CD4-positive, alpha-beta T cell (primary cell): ENCODE measurements around the gene ADAMTS12. TPM values are rescaled to one million over a fixed set of nuclear protein-coding genes. Genes with fewer than 3 reads are reported as not detected.

Experiments
- ATAC-seq: fragments of 200-7000 bp; cut with Tn5 transposase; one replicate; pipeline ENCODE4 v1.10.0; 2022; ENCODE audit warnings: mild to moderate bottlenecking; ENCODE audit not compliant: poor library complexity
- CTCF ChIA-PET: fragments of 350-600 bp; sonication (Branson Sonifier 250); formaldehyde crosslinking; loops from one replicate; lab custom pipeline; 2021; ENCODE audit warnings: antibody characterized with exemption, inconsistent platforms; lab: Charles Lee
- POLR2A ChIA-PET: fragments of 350-600 bp; sonication (Branson Sonifier 250); formaldehyde crosslinking; loops from one replicate; lab custom pipeline; 2021; ENCODE audit warnings: antibody characterized with exemption, inconsistent platforms; lab: Charles Lee
- DNase-seq, 14 experiments: peaks; one replicate each; pipeline ENCODE4 v3.0.0-alpha.2; 2013 to 2020; ENCODE audit warnings: mixed read lengths in 2 of 14
- H3K27ac ChIP-seq, 2 donors: one replicate each; pipeline versions ENCODE4 v1.5.1 to v1.7.0; 2013; ENCODE audit warnings: low read length in 2 of 2, low read depth in 1 of 2, mild to moderate bottlenecking in 1 of 2
- H3K27me3 ChIP-seq, 2 experiments: 1 replicate in 1 of 2; 2 replicates in 1 of 2; pipeline versions ENCODE4 v1.6.1 to v1.7.0; 2013; ENCODE audit warnings: low read length in 2 of 2, control low read depth in 1 of 2, mild to moderate bottlenecking in 1 of 2, moderate library complexity in 1 of 2; ENCODE audit not compliant: insufficient read depth in 2 of 2, control insufficient read depth in 1 of 2
- H3K36me3 ChIP-seq: one replicate; pipeline ENCODE4 v1.6.1; 2013; ENCODE audit warnings: low read length, control low read depth; ENCODE audit not compliant: insufficient read depth
- H3K4me1 ChIP-seq: one replicate; pipeline ENCODE4 v1.6.1; 2013; ENCODE audit warnings: low read length, control low read depth; ENCODE audit not compliant: insufficient read depth
- H3K4me3 ChIP-seq: one replicate; pipeline ENCODE4 v1.5.1; 2013; ENCODE audit warnings: mild to moderate bottlenecking, low read length, moderate library complexity
- H3K9me3 ChIP-seq, 2 experiments: 1 replicate in 1 of 2; 2 replicates in 1 of 2; pipeline versions ENCODE4 v1.6.1 to v1.7.0; 2013; ENCODE audit warnings: low read length in 2 of 2, mild to moderate bottlenecking in 2 of 2, control low read depth in 1 of 2, moderate library complexity in 1 of 2; ENCODE audit not compliant: control insufficient read depth in 1 of 2, insufficient read depth in 1 of 2
- H3K27ac Mint-ChIP-seq: one replicate; pipeline ENCODE4 v1.8.0; 2020; ENCODE audit warnings: mixed read lengths
- H3K27me3 Mint-ChIP-seq: one replicate; pipeline ENCODE4 v1.8.0; 2021; ENCODE audit warnings: mixed read lengths
- H3K36me3 Mint-ChIP-seq: one replicate; pipeline ENCODE4 v1.8.0; 2021; ENCODE audit warnings: low read depth, mixed read lengths
- H3K4me1 Mint-ChIP-seq: one replicate; pipeline ENCODE4 v1.8.0; 2021; ENCODE audit warnings: low read depth, mixed read lengths
- H3K4me3 Mint-ChIP-seq: one replicate; pipeline ENCODE4 v1.8.0; 2020; ENCODE audit warnings: mild to moderate bottlenecking, mixed read lengths
- H3K9me3 Mint-ChIP-seq: one replicate; pipeline ENCODE4 v1.8.0; 2020; ENCODE audit warnings: mixed read lengths
- CTCF ChIP-seq: fragments of 200-600 bp; IDR thresholded peaks from one replicate; pipeline ENCODE4 v1.8.0; 2022; ENCODE audit warnings: antibody characterized with exemption, mild to moderate bottlenecking
- intact Hi-C, 2 experiments: fragments of 100-400 bp; cut with DNase I in 1 of 2; cut with micrococcal nuclease in 1 of 2; formaldehyde crosslinking; loops; one replicate each; pipeline versions ENCODE4 v1.15.1 to v1.9.0; 2023 to 2025; cut with DNase I, micrococcal nuclease
- total RNA-seq, 174 experiments: library from RNA in 2 of 174; stranded (reverse) in 2 of 174; gene quantifications; one replicate each; pipeline ENCODE4 v1.2.3 and lab custom pipeline; 2021 to 2026

ADAMTS12 gene
- total RNA-seq, 2 experiments from 2014 or later: 0.06 TPM; not detected in 1

GRCh38 chr5:33852837-33853236, 39.0 kb downstream of the ADAMTS12 start:
- Mint-ChIP-seq H3K4me3 (no peak overlapping the region), H3K27ac (no peak overlapping the region), H3K27me3 (no peaks in the 10 kb centered on the region), H3K36me3 (no peaks in the 10 kb centered on the region), H3K9me3 (no peaks in the 10 kb centered on the region), H3K4me1 (peaks cover 10% of the 10 kb centered on the region)
- H3K4me1 ChIP-seq: peaks cover 7% of the 10 kb centered on the region
- no peak for ATAC-seq
- intact Hi-C loops: no loop called here
- no peak for DNase-seq
- H3K4me3 ChIP-seq: no peak overlapping the region
- no peak for TF ChIP-seq CTCF
- ChIA-PET POLR2A (no interaction called here), CTCF (no interaction called here)
- H3K9me3 ChIP-seq: no peaks in the 10 kb centered on the region
- H3K36me3 ChIP-seq: no peaks in the 10 kb centered on the region
- no peak overlapping the region for H3K27ac ChIP-seq
- no peaks in the 10 kb centered on the region for H3K27me3 ChIP-seq

GRCh38 chr5:33852319-33852718, 39.5 kb downstream of the ADAMTS12 start:
- H3K36me3 ChIP-seq: no peaks in the 10 kb centered on the region
- Mint-ChIP-seq H3K9me3 (no peaks in the 10 kb centered on the region), H3K4me1 (peaks cover 10% of the 10 kb centered on the region), H3K27ac (no peak overlapping the region), H3K36me3 (no peaks in the 10 kb centered on the region), H3K4me3 (no peak overlapping the region), H3K27me3 (no peaks in the 10 kb centered on the region)
- H3K9me3 ChIP-seq: no peaks in the 10 kb centered on the region
- peaks cover 7% of the 10 kb centered on the region for H3K4me1 ChIP-seq
- no peak overlapping the region for H3K4me3 ChIP-seq
- intact Hi-C loops: no loop called here
- DNase-seq (no peak), ATAC-seq (no peak)
- TF ChIP-seq CTCF: no peak
- H3K27me3 ChIP-seq: no peaks in the 10 kb centered on the region
- ChIA-PET CTCF (no interaction called here), POLR2A (no interaction called here)
- no peak overlapping the region for H3K27ac ChIP-seq

GRCh38 chr5:33850100-33850594, 41.6 kb downstream of the ADAMTS12 start:
- Mint-ChIP-seq H3K36me3 (no peaks in the 10 kb centered on the region), H3K4me3 (no peak overlapping the region), H3K4me1 (peaks cover 10% of the 10 kb centered on the region), H3K9me3 (no peaks in the 10 kb centered on the region), H3K27ac (peak overlapping the region; percentile 38), H3K27me3 (no peaks in the 10 kb centered on the region)
- Histone ChIP-seq H3K9me3 (no peaks in the 10 kb centered on the region), H3K27me3 (no peaks in the 10 kb centered on the region), H3K4me3 (no peak overlapping the region), H3K36me3 (no peaks in the 10 kb centered on the region), H3K4me1 (peaks cover 7% of the 10 kb centered on the region), H3K27ac (no peak overlapping the region)
- ATAC-seq: peak; percentile 68
- POLR2A ChIA-PET: no interaction called here
- CTCF ChIA-PET: no interaction called here
- intact Hi-C loops: no loop called here
- no peak for TF ChIP-seq CTCF
- DNase-seq: peak in 4 of 14 experiments; percentile 14 to 62 (median 42)
